Measurements from ENCODE around the gene SLAMF9.

SLAMF9 gene

DNA sequence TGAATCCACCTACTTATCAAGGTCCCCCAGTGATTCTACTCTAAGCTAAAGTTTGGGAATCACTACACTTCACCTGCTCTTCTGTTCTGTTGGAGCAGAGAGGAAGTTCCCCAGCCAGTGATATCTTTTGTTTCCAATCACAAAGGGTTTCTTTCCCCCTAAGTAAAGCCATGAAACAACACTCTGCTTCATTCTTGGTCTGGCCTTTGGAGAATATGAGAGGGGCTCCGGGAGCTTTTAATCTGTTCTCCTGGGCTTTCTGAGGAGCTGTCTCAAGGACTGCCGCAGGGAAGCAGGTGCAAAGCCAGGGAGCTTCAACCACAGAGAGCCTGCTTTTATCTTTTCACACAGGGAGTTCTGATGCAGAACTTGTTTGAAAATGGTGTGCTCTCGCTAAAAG, 10.1 kb upstream of the SLAMF9 start:
- Histone ChIP-seq H4K20me1 (ENCODE audit: low read depth, low read length) (no peaks in the 10 kb centered on the region), H3F3A (ENCODE audit: insufficient read depth) (no peaks in the 10 kb centered on the region), H3K4me3 (ENCODE audit: insufficient read depth, low read length, poor library complexity, severe bottlenecking) (no peak overlapping the region), H3K27me3 (ENCODE audit: low read length) (no peaks in the 10 kb centered on the region), H3K4me2 (ENCODE audit: low read depth, low read length, poor library complexity, severe bottlenecking) (no peak overlapping the region), H3K9me3 (ENCODE audit: insufficient read depth, low read length) (no peaks in the 10 kb centered on the region), H3K9me2 (replicated peaks; ENCODE audit: insufficient read depth, low read length) (no peaks in the 10 kb centered on the region), H3K79me2 (ENCODE audit: insufficient read depth, low read length) (no peaks in the 10 kb centered on the region), H2AFZ (ENCODE audit: low read depth, low read length, severe bottlenecking) (no peak overlapping the region), H3K36me3 (ENCODE audit: low read length) (no peaks in the 10 kb centered on the region), H3K27ac (ENCODE audit: low read depth, low read length) (no peak overlapping the region), H3K9ac (ENCODE audit: low read length) (no peak overlapping the region)
- TF ChIP-seq EZH2phosphoT487 (conservative IDR thresholded peaks at IDR 0.05; ENCODE audit: low read length): no peak
- TF ChIP-seq, protein P1, sequence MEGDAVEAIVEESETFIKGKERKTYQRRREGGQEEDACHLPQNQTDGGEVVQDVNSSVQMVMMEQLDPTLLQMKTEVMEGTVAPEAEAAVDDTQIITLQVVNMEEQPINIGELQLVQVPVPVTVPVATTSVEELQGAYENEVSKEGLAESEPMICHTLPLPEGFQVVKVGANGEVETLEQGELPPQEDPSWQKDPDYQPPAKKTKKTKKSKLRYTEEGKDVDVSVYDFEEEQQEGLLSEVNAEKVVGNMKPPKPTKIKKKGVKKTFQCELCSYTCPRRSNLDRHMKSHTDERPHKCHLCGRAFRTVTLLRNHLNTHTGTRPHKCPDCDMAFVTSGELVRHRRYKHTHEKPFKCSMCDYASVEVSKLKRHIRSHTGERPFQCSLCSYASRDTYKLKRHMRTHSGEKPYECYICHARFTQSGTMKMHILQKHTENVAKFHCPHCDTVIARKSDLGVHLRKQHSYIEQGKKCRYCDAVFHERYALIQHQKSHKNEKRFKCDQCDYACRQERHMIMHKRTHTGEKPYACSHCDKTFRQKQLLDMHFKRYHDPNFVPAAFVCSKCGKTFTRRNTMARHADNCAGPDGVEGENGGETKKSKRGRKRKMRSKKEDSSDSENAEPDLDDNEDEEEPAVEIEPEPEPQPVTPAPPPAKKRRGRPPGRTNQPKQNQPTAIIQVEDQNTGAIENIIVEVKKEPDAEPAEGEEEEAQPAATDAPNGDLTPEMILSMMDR (IDR thresholded peaks at IDR 0.05; ENCODE audit: insufficient read depth, low read length, poor library complexity, severe bottlenecking): no peak

DNA sequence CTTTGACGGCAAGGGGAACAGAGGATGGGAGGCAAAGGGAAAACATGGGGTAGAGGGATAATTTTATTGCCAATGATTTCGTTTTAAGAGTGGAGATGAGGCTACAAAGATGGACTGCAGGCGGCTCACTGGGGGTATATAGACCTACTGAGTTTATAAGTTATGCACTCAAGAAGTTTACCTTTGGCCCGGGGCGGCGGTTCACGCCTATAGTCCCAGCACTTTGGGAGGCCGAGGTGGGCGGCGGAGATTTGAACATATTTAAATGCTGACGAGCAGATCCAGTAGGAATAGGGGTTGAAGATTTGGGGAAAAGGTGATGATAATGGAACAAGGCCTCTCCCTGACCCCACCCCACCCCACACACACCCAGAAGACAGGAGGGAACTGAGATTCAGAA, 8.1 kb upstream of the SLAMF9 start:
- Histone ChIP-seq H4K20me1 (ENCODE audit: low read depth, low read length) (no peaks in the 10 kb centered on the region), H2AFZ (ENCODE audit: low read depth, low read length, severe bottlenecking) (no peak overlapping the region), H3K4me2 (ENCODE audit: low read depth, low read length, poor library complexity, severe bottlenecking) (no peak overlapping the region), H3K79me2 (ENCODE audit: insufficient read depth, low read length) (no peaks in the 10 kb centered on the region), H3K9ac (ENCODE audit: low read length) (no peak overlapping the region), H3K27me3 (ENCODE audit: low read length) (no peaks in the 10 kb centered on the region), H3K9me2 (replicated peaks; ENCODE audit: insufficient read depth, low read length) (no peaks in the 10 kb centered on the region), H3K27ac (ENCODE audit: low read depth, low read length) (no peak overlapping the region), H3K36me3 (ENCODE audit: low read length) (no peaks in the 10 kb centered on the region), H3F3A (ENCODE audit: insufficient read depth) (no peaks in the 10 kb centered on the region), H3K9me3 (ENCODE audit: insufficient read depth, low read length) (no peaks in the 10 kb centered on the region), H3K4me3 (ENCODE audit: insufficient read depth, low read length, poor library complexity, severe bottlenecking) (no peak overlapping the region)
- TF ChIP-seq, protein P1 (IDR thresholded peaks at IDR 0.05; ENCODE audit: insufficient read depth, low read length, poor library complexity, severe bottlenecking): no peak
- TF ChIP-seq EZH2phosphoT487 (conservative IDR thresholded peaks at IDR 0.05; ENCODE audit: low read length): no peak

DNA sequence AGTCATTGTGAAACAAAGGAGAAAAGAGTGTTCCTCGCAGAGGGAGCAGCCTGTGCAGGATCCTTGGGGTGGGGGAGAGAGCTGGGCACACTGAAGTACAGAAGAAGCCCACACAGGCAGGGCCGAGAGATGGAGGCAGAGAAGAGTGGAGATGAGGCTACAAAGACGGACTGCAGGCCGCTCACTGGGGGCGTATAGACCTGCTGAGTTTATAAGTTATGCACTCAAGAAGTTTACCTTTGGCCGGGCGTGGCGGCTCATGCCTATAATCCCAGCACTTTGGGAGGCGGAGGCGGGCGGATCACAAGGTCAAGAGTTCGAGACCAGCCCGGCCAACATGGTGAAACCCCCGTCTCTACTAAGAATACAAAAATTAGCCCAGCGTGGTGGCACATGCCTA, 7.6 kb upstream of the SLAMF9 start:
- H3K27ac ChIP-seq (ENCODE audit: low read depth, low read length): no peak overlapping the region
- no peaks in the 10 kb centered on the region for H3K79me2 ChIP-seq (ENCODE audit: insufficient read depth, low read length)
- no peak overlapping the region for H3K4me3 ChIP-seq (ENCODE audit: insufficient read depth, low read length, poor library complexity, severe bottlenecking)

More for the DNA sequence above, 7.6 kb upstream of the SLAMF9 start:
- H2AFZ ChIP-seq (ENCODE audit: low read depth, low read length, severe bottlenecking): no peak overlapping the region
- H3K9me2 ChIP-seq (replicated peaks; ENCODE audit: insufficient read depth, low read length): no peaks in the 10 kb centered on the region
- no peak overlapping the region for H3K9ac ChIP-seq (ENCODE audit: low read length)
- H3K36me3 ChIP-seq (ENCODE audit: low read length): no peaks in the 10 kb centered on the region
- no peak overlapping the region for H3K4me2 ChIP-seq (ENCODE audit: low read depth, low read length, poor library complexity, severe bottlenecking)
- no peaks in the 10 kb centered on the region for H3F3A ChIP-seq (ENCODE audit: insufficient read depth)
- no peaks in the 10 kb centered on the region for H4K20me1 ChIP-seq (ENCODE audit: low read depth, low read length)
- H3K27me3 ChIP-seq (ENCODE audit: low read length): no peaks in the 10 kb centered on the region
- no peaks in the 10 kb centered on the region for H3K9me3 ChIP-seq (ENCODE audit: insufficient read depth, low read length)
- TF ChIP-seq, protein P1 (IDR thresholded peaks at IDR 0.05; ENCODE audit: insufficient read depth, low read length, poor library complexity, severe bottlenecking): no peak
- TF ChIP-seq EZH2phosphoT487 (conservative IDR thresholded peaks at IDR 0.05; ENCODE audit: low read length): no peak

Data from SU-DHL-6 (cell line).